Progenitor cell of endocrine pancreas (in vitro differentiated cells): ENCODE measurements around the gene TUBA3D. TPM values are rescaled to one million over a fixed set of nuclear protein-coding genes. Genes with fewer than 3 reads are reported as not detected.
"Not testable (repeated sequence)": the region's sequence is repeated elsewhere in the genome, so short reads cannot be mapped to it uniquely, and the experiment has no call there.

Source experiments
- DNase-seq: peaks from one replicate; pipeline ENCODE4 v3.0.0; 2021; ENCODE audit warnings: low spot score; ENCODE audit not compliant: unreplicated experiment
- H3K27ac Mint-ChIP-seq: 2 replicates; pipeline ENCODE4 v1.8.0; 2021; ENCODE audit warnings: mild to moderate bottlenecking, moderate library complexity, mixed read lengths
- H3K27me3 Mint-ChIP-seq: 2 replicates; pipeline ENCODE4 v1.8.0; 2021; ENCODE audit warnings: mixed read lengths
- H3K36me3 Mint-ChIP-seq: 2 replicates; pipeline ENCODE4 v1.8.0; 2022; ENCODE audit warnings: mixed read lengths; ENCODE audit not compliant: insufficient read depth
- H3K4me1 Mint-ChIP-seq: 2 replicates; pipeline ENCODE4 v1.8.0; 2021; ENCODE audit warnings: low read depth, mixed read lengths
- H3K4me3 Mint-ChIP-seq: 2 replicates; pipeline ENCODE4 v1.8.0; 2021; ENCODE audit warnings: low read depth, mild to moderate bottlenecking, moderate library complexity, mixed read lengths
- H3K9me3 Mint-ChIP-seq: 2 replicates; pipeline ENCODE4 v1.8.0; 2021; ENCODE audit warnings: low read depth, mixed read lengths
- total RNA-seq: library from RNA; stranded (reverse); gene quantifications from 2 replicates; pipeline ENCODE4 v1.2.1, GENCODE V29; 2021
- TF ChIP-seq, protein P1 (sequence below): fragments of 200-600 bp; sonication (generic); IDR thresholded peaks from one replicate; pipeline ENCODE4 v1.5.0; 2021; ENCODE audit warnings: antibody characterized with exemption, mild to moderate bottlenecking; ENCODE audit not compliant: unreplicated experiment

Gene TUBA3D
- total RNA-seq, 1 donor from 2014 or later: not detected

DNA sequence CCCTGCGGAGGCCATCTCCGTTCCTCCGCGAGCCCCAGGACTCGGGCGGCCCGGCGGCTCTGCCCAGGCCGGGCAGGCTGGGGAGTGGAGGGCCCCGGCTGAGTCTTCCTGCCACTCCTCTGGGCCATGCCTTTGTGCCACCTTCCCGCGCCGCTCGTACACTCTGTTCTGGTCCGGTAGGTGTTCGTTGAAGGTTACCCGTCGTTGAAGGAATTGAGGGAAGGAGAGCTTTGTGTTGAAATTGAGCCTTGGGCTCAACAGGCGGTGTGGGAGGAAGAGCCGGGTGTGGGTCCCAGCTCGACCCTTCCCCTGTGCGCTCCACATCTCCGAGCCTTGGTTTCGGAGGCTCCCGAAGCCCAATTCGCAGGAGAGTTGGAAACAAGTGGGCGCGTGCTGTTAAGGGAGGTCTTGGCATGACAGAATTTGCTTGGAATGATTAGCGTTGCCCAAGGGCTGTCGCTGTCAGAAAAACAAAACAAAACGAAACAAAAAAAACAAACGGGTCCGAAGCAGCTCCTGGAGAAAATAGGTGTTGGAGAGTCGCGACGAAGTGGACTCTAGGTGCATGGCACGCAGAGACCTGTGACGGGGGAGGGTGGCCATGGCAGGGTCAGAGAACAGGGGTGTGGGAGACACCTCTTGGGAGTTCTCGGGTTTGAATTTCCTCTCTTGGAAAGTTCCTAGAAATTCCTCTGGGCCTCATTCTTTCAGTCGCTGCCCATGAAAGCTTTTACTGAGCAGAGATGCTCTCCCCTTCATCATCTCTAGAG, 17.5 kb downstream of the TUBA3D start:
- H3K36me3 Mint-ChIP-seq: peaks cover 1% of the 10 kb centered on the region
- H3K27ac Mint-ChIP-seq: peak overlapping the region; percentile 99
- TF ChIP-seq, protein P1, sequence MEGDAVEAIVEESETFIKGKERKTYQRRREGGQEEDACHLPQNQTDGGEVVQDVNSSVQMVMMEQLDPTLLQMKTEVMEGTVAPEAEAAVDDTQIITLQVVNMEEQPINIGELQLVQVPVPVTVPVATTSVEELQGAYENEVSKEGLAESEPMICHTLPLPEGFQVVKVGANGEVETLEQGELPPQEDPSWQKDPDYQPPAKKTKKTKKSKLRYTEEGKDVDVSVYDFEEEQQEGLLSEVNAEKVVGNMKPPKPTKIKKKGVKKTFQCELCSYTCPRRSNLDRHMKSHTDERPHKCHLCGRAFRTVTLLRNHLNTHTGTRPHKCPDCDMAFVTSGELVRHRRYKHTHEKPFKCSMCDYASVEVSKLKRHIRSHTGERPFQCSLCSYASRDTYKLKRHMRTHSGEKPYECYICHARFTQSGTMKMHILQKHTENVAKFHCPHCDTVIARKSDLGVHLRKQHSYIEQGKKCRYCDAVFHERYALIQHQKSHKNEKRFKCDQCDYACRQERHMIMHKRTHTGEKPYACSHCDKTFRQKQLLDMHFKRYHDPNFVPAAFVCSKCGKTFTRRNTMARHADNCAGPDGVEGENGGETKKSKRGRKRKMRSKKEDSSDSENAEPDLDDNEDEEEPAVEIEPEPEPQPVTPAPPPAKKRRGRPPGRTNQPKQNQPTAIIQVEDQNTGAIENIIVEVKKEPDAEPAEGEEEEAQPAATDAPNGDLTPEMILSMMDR: no peak
- DNase-seq: no peak
- peaks cover 10% of the 10 kb centered on the region for H3K4me1 Mint-ChIP-seq
- no peaks in the 10 kb centered on the region for H3K27me3 Mint-ChIP-seq
- H3K9me3 Mint-ChIP-seq: no peaks in the 10 kb centered on the region
- H3K4me3 Mint-ChIP-seq: peak overlapping the region; percentile 98

GRCh38 chr2:131495506-131495905, 19.6 kb downstream of the TUBA3D start:
- not testable (repeated sequence) for H3K9me3 Mint-ChIP-seq, DNase-seq, H3K27ac Mint-ChIP-seq, H3K36me3 Mint-ChIP-seq, H3K27me3 Mint-ChIP-seq, H3K4me1 Mint-ChIP-seq
- H3K4me3 Mint-ChIP-seq: peak overlapping the region; percentile 98

DNA sequence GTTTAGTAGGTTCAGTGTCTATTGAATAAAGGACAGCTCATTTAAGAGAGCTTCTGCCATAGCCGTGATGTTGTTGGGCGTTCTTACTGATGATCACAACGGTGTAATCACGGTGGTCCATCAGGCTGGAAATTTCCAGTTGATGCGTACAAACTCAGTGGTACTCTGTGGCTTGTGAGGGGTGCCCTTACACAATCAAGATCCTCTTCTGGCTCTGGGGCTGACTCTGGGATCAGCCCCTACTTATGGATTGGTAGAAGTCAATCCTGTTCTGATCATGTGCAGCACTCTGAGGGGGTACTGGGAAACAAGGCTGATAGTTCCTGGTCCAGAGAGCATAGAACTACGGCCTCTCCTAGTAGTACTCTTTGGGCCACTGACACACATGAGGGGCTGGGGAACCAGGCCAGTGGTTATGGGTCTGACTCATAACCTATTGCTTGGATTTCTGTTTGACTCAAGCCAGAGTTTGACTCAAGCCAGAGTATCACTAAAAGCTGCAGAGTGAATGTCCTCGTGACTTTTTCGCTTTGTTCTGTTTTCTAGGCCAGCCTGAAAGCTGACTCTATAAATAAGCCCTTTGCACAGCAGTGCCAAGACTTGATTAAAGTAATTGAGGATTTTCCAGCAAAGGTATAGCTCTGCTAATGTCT, 22.5 kb downstream of the TUBA3D start:
- H3K36me3 Mint-ChIP-seq, H3K27me3 Mint-ChIP-seq, DNase-seq, H3K4me1 Mint-ChIP-seq, H3K9me3 Mint-ChIP-seq, H3K27ac Mint-ChIP-seq, H3K4me3 Mint-ChIP-seq: not testable (repeated sequence)

DNA sequence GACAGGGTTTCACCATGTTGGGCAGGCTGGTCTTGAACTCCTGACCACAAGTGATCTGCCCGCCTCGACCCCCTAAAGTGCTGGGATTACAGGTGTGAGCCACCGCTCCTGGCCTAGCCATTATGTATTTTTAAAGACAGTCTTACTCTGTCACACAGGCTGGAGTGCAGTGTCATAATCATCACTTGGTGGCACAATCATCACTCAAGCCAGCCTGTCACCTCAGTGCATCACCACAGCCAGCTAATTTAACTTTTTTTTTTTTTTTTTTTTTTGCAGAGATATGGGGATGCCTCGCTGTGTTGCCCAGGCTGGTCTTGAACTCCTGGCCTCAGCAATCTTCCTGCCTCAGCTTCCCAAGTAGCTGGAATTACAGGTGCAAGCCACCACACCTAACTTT, 27.7 kb downstream of the TUBA3D start:
- not testable (repeated sequence) for H3K4me3 Mint-ChIP-seq, H3K27ac Mint-ChIP-seq, H3K36me3 Mint-ChIP-seq, H3K4me1 Mint-ChIP-seq, H3K27me3 Mint-ChIP-seq, H3K9me3 Mint-ChIP-seq, DNase-seq

DNA sequence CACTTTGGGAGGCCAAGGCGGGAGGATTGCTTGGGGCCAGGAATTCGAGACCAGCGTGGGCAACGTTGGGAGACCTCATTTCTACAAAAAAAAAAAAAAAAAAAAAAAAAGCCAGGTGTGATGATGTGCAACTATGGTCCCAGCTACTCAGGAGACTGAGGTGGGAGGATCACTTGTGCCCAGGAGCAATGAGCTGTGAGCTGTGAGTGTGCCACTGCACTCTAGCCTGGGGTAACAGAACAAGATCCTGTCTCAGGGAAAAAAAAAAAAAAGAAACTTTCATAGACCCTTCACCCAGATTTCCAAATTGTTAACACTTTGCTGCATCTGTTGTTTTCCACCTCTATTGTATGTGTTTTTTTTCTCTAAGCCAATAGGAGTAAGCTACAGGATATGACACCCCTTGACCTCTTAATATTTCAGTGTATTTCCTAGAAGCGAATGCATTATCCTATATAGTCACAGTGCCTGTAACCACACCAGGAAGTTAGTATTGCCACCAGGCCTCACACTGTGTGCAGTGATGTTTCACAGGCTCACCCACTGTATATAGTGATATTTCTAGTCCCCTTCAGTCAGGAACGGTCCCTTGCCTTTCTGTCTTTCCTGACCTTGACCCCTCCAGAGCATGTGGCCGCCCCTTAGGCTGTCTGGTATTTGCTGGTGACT, 28.3 kb downstream of the TUBA3D start:
- not testable (repeated sequence) for H3K4me3 Mint-ChIP-seq, H3K36me3 Mint-ChIP-seq, H3K27ac Mint-ChIP-seq, H3K9me3 Mint-ChIP-seq, H3K27me3 Mint-ChIP-seq, H3K4me1 Mint-ChIP-seq, DNase-seq

DNA sequence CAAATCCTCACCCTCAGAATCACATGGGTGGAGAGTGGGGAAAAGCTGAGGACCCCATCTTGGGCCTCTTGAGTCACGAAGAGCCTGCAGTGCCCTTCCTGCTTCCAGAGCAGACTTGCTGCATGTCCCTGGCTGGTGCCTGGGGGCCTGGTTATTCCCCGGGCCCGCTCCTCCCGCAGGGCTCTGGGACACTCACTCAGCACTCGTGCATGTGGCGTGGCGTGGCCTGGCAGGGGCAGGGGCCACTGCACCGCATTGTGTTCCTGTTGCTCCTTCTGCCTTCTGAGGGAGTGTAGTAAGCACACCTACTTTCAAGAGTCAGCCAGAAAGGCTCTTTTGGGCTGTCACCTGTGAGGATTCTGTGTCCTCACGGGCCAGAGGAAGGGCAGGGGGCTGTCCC, 33.7 kb downstream of the TUBA3D start:
- no peak overlapping the region for H3K27ac Mint-ChIP-seq
- H3K4me1 Mint-ChIP-seq: no peaks in the 10 kb centered on the region
- no peak for DNase-seq
- H3K36me3 Mint-ChIP-seq: peaks cover 5% of the 10 kb centered on the region
- TF ChIP-seq, protein P1: no peak
- H3K4me3 Mint-ChIP-seq: no peak overlapping the region
- H3K27me3 Mint-ChIP-seq: no peaks in the 10 kb centered on the region
- H3K9me3 Mint-ChIP-seq: no peaks in the 10 kb centered on the region

- not testable (repeated sequence) for H3K4me3 Mint-ChIP-seq, H3K36me3 Mint-ChIP-seq, H3K9me3 Mint-ChIP-seq
Measured at GRCh38 chr2:131511291-131511968, 35.5 kb downstream of the TUBA3D start.

DNA sequence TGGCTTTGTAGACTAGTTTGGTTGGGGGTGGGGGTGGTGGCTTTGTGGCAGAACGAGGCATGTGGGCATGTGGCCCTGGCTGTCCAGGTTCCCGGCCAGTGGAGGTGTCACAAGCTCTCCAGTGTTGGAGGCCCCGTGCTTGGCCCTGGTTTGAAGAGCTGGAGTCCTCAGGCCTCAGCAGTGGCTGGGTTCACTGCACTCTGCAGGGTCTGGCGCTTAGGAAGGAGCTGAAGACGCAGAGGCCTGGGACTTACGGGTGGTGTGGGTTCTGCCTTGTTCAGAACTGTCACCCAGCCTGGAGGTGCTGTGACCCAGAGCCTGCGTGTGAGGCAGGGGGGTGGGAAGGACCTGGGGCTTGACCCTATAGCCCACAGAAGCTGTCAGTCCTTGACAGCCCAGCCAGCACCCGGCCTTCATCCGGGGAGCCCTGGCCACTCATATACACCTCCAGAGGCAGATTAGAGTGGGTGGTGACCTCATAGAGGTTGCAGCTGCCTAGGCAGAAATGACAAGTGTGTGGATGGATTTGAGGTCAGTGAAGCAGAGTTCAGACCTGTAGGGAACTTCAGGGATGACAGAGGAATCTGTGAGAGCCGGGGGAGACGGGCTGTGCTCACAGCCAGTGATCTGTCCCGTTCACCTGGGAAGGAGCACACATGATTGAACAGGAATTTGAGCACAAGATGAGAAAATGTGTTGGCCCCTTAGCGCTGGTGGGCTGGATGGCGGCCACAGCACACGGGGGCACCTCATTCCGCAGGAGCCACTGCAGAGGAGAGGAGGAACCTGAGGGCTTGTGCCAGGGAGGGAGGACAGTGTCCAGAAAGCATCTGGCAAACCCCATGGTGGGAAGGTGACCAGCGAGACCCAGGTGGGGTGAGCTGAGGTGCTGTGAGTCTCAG, 36.3 kb downstream of the TUBA3D start:
- not testable (repeated sequence) for DNase-seq, H3K36me3 Mint-ChIP-seq, H3K27me3 Mint-ChIP-seq, H3K4me3 Mint-ChIP-seq, H3K4me1 Mint-ChIP-seq, H3K9me3 Mint-ChIP-seq
- peak overlapping the region; percentile 78 for H3K27ac Mint-ChIP-seq

More at GRCh38 chr2:131511291-131511968, 35.5 kb downstream of the TUBA3D start:
- H3K27ac Mint-ChIP-seq, DNase-seq, H3K27me3 Mint-ChIP-seq, H3K4me1 Mint-ChIP-seq: not testable (repeated sequence)

- not testable (repeated sequence) for H3K27ac Mint-ChIP-seq, H3K4me1 Mint-ChIP-seq
Measured at GRCh38 chr2:131514408-131515166, 38.7 kb downstream of the TUBA3D start.

More at GRCh38 chr2:131514408-131515166, 38.7 kb downstream of the TUBA3D start:
- H3K9me3 Mint-ChIP-seq, H3K4me3 Mint-ChIP-seq, H3K36me3 Mint-ChIP-seq, H3K27me3 Mint-ChIP-seq, DNase-seq: not testable (repeated sequence)
